Astrocyte (in vitro differentiated cells and primary cell): ENCODE measurements around the gene S100A14.

Experiments
- EZH2 ChIP-seq: IDR thresholded peaks from 2 replicates; pipeline ENCODE4 v1.6.1; 2012; ENCODE audit warnings: mild to moderate bottlenecking, low read length, inconsistent platforms; ENCODE audit not compliant: insufficient read depth
- TF ChIP-seq, protein P1 (sequence below): IDR thresholded peaks from 2 replicates; pipeline ENCODE4 v1.5.1; 2011; ENCODE audit warnings: low read depth, mild to moderate bottlenecking, inconsistent platforms, low read length, moderate library complexity; ENCODE audit not compliant: insufficient read depth

DNA sequence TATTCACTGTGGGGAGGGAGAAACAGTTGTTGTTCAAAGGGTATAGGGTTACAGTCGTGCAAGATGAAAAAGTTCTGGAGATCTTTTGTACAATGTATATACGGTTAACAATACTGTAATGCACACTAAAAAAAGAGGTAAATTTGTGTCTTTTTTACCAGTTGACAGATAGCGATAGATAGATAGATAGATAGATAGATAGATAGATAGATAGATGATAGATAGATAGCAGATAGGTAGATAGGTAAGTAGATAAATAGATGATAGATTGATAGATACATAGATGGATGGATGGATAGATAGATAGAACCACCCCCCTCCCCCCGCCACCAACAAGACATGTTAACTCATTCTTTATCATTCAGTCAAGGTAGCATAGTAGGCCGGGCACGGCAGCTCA, 13.4 kb downstream of the S100A14 start:
- TF ChIP-seq, protein P1, sequence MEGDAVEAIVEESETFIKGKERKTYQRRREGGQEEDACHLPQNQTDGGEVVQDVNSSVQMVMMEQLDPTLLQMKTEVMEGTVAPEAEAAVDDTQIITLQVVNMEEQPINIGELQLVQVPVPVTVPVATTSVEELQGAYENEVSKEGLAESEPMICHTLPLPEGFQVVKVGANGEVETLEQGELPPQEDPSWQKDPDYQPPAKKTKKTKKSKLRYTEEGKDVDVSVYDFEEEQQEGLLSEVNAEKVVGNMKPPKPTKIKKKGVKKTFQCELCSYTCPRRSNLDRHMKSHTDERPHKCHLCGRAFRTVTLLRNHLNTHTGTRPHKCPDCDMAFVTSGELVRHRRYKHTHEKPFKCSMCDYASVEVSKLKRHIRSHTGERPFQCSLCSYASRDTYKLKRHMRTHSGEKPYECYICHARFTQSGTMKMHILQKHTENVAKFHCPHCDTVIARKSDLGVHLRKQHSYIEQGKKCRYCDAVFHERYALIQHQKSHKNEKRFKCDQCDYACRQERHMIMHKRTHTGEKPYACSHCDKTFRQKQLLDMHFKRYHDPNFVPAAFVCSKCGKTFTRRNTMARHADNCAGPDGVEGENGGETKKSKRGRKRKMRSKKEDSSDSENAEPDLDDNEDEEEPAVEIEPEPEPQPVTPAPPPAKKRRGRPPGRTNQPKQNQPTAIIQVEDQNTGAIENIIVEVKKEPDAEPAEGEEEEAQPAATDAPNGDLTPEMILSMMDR, result no peak
- no peak for TF ChIP-seq EZH2
